Astrocyte (in vitro differentiated cells and primary cell): ENCODE results near the gene ZDHHC1. TPM values are rescaled to one million over a fixed set of nuclear protein-coding genes. Genes with fewer than 3 reads are reported as not detected.

ENCODE experiments used
- DNase-seq: peaks from one replicate; pipeline ENCODE4 v3.0.0-alpha.2; 2010; ENCODE audit warnings: low read depth
- FAIRE-seq: peaks from 2 replicates; lab custom pipeline; 2011; peaks lifted over from hg19 to GRCh38; lab: Jason Lieb, UNC
- H2AFZ ChIP-seq: 2 replicates; pipeline ENCODE4 v1.6.0; 2012; ENCODE audit warnings: low read depth, low read length, inconsistent platforms
- H3K27ac ChIP-seq: 2 replicates; pipeline ENCODE4 v1.5.1; 2011; ENCODE audit warnings: low read depth, low read length, inconsistent platforms
- H3K27me3 ChIP-seq: 2 replicates; pipeline ENCODE4 v1.6.0; 2011; ENCODE audit warnings: low read length, inconsistent platforms; ENCODE audit not compliant: insufficient read depth
- H3K36me3 ChIP-seq: 2 replicates; pipeline ENCODE4 v1.5.1; 2011; ENCODE audit warnings: low read length, inconsistent platforms; ENCODE audit not compliant: insufficient read depth
- H3K4me1 ChIP-seq: 2 replicates; pipeline ENCODE4 v1.5.1; 2011; ENCODE audit warnings: low read length, inconsistent platforms; ENCODE audit not compliant: insufficient read depth
- H3K4me2 ChIP-seq: 2 replicates; pipeline ENCODE4 v1.6.0; 2012; ENCODE audit warnings: low read length, inconsistent platforms
- H3K4me3 ChIP-seq: 2 replicates; pipeline ENCODE4 v1.5.1; 2011; ENCODE audit warnings: low read depth, mild to moderate bottlenecking, low read length, inconsistent platforms; ENCODE audit not compliant: insufficient read depth
- H3K79me2 ChIP-seq: 2 replicates; pipeline ENCODE4 v1.6.0; 2012; ENCODE audit warnings: mild to moderate bottlenecking, low read length, inconsistent platforms; ENCODE audit not compliant: insufficient read depth
- H3K9ac ChIP-seq: 2 replicates; pipeline ENCODE4 v1.6.0; 2012; ENCODE audit warnings: mild to moderate bottlenecking, low read length, inconsistent platforms
- H3K9me3 ChIP-seq: 2 replicates; pipeline ENCODE4 v1.5.1; 2012; ENCODE audit warnings: low read depth, mild to moderate bottlenecking, low read length, inconsistent platforms; ENCODE audit not compliant: insufficient read depth
- H4K20me1 ChIP-seq: 2 replicates; pipeline ENCODE4 v1.6.0; 2012; ENCODE audit warnings: low read length, inconsistent platforms; ENCODE audit not compliant: insufficient read depth
- H3K27ac Mint-ChIP-seq: one replicate; pipeline ENCODE4 v1.8.0; 2021; ENCODE audit warnings: mild to moderate bottlenecking, mixed read lengths; ENCODE audit not compliant: unreplicated experiment
- H3K27me3 Mint-ChIP-seq: one replicate; pipeline ENCODE4 v1.8.0; 2021; ENCODE audit warnings: low read depth, mixed read lengths; ENCODE audit not compliant: unreplicated experiment
- H3K36me3 Mint-ChIP-seq: one replicate; pipeline ENCODE4 v1.8.0; 2021; ENCODE audit warnings: low read depth, mixed read lengths; ENCODE audit not compliant: unreplicated experiment
- H3K4me1 Mint-ChIP-seq: one replicate; pipeline ENCODE4 v1.8.0; 2021; ENCODE audit warnings: low read depth, mixed read lengths; ENCODE audit not compliant: unreplicated experiment
- H3K4me3 Mint-ChIP-seq: one replicate; pipeline ENCODE4 v1.8.0; 2021; ENCODE audit warnings: mild to moderate bottlenecking, moderate library complexity, mixed read lengths; ENCODE audit not compliant: unreplicated experiment
- H3K9me3 Mint-ChIP-seq: one replicate; pipeline ENCODE4 v1.8.0; 2021; ENCODE audit warnings: mild to moderate bottlenecking, mixed read lengths; ENCODE audit not compliant: unreplicated experiment
- CTCF ChIP-seq: IDR thresholded peaks from 2 replicates; pipeline ENCODE4 v1.5.1; 2011; ENCODE audit warnings: low read depth, mild to moderate bottlenecking, inconsistent platforms, low read length, moderate library complexity; ENCODE audit not compliant: insufficient read depth
- EZH2 ChIP-seq: IDR thresholded peaks from 2 replicates; pipeline ENCODE4 v1.6.1; 2012; ENCODE audit warnings: mild to moderate bottlenecking, low read length, inconsistent platforms; ENCODE audit not compliant: insufficient read depth
- total RNA-seq: library from RNA; stranded (reverse); gene quantifications from 2 replicates; pipeline ENCODE4 v1.2.1, GENCODE V29; 2021

Gene ZDHHC1
- total RNA-seq, 1 donor from 2014 or later, result 3.7 TPM

- no peaks in the 10 kb centered on the region for H3K27me3 ChIP-seq
- Mint-ChIP-seq H3K27me3 (peaks cover 4% of the 10 kb centered on the region), H3K36me3 (peaks cover 4% of the 10 kb centered on the region), H3K4me3 (no peak overlapping the region), H3K4me1 (peaks cover 12% of the 10 kb centered on the region), H3K9me3 (no peaks in the 10 kb centered on the region), H3K27ac (no peak overlapping the region)
- H3K9ac ChIP-seq, result no peak overlapping the region
- H3K27ac ChIP-seq, result no peak overlapping the region
- peaks cover 17% of the 10 kb centered on the region for H3K4me1 ChIP-seq
- H4K20me1 ChIP-seq, result no peaks in the 10 kb centered on the region
- no peak overlapping the region for H3K4me2 ChIP-seq
- H3K4me3 ChIP-seq, result no peak overlapping the region
- H2AFZ ChIP-seq, result no peak overlapping the region
- FAIRE-seq, result no peak
- TF ChIP-seq EZH2 (no peak), CTCF (no peak)
- DNase-seq, result no peak
- no peaks in the 10 kb centered on the region for H3K79me2 ChIP-seq
- H3K9me3 ChIP-seq, result no peaks in the 10 kb centered on the region
- no peaks in the 10 kb centered on the region for H3K36me3 ChIP-seq
These were observed 4.9 kb downstream of the ZDHHC1 start for GRCh38 chr16:67411339-67411738.

GRCh38 chr16:67409631-67410030 lies 6.6 kb downstream of the ZDHHC1 start:
- Mint-ChIP-seq H3K4me3 (no peak overlapping the region), H3K27ac (no peak overlapping the region), H3K9me3 (no peaks in the 10 kb centered on the region), H3K27me3 (peaks cover 4% of the 10 kb centered on the region), H3K4me1 (peaks cover 14% of the 10 kb centered on the region), H3K36me3 (peaks cover 4% of the 10 kb centered on the region)
- no peaks in the 10 kb centered on the region for H3K27me3 ChIP-seq
- H3K4me3 ChIP-seq, result no peak overlapping the region
- DNase-seq, result no peak
- no peaks in the 10 kb centered on the region for H4K20me1 ChIP-seq
- no peak overlapping the region for H3K9ac ChIP-seq
- H3K4me2 ChIP-seq, result no peak overlapping the region
- H3K36me3 ChIP-seq, result no peaks in the 10 kb centered on the region
- H3K4me1 ChIP-seq, result peaks cover 21% of the 10 kb centered on the region
- no peak for FAIRE-seq
- H3K27ac ChIP-seq, result no peak overlapping the region
- no peaks in the 10 kb centered on the region for H3K79me2 ChIP-seq
- no peak for TF ChIP-seq EZH2
- H3K9me3 ChIP-seq, result no peaks in the 10 kb centered on the region
- H2AFZ ChIP-seq, result no peak overlapping the region

GRCh38 chr16:67407788-67408452 lies 8.4 kb downstream of the ZDHHC1 start:
- no peak overlapping the region for H3K27ac ChIP-seq
- no peak overlapping the region for H2AFZ ChIP-seq
- H4K20me1 ChIP-seq, result no peaks in the 10 kb centered on the region
- peaks cover 9% of the 10 kb centered on the region for H3K27me3 Mint-ChIP-seq
- no peaks in the 10 kb centered on the region for H3K9me3 ChIP-seq
- H3K27me3 ChIP-seq, result no peaks in the 10 kb centered on the region
- no peak for FAIRE-seq
- H3K27ac Mint-ChIP-seq, result no peak overlapping the region
- no peak overlapping the region for H3K4me2 ChIP-seq
- H3K79me2 ChIP-seq, result no peaks in the 10 kb centered on the region
- TF ChIP-seq EZH2 (no peak), CTCF (no peak)
- DNase-seq, result no peak
- peaks cover 16% of the 10 kb centered on the region for H3K4me1 Mint-ChIP-seq
- H3K4me3 Mint-ChIP-seq, result no peak overlapping the region
- peaks cover 21% of the 10 kb centered on the region for H3K4me1 ChIP-seq
- no peaks in the 10 kb centered on the region for H3K9me3 Mint-ChIP-seq
- no peak overlapping the region for H3K9ac ChIP-seq
- H3K36me3 Mint-ChIP-seq, result peaks cover 4% of the 10 kb centered on the region
- H3K4me3 ChIP-seq, result no peak overlapping the region
- no peaks in the 10 kb centered on the region for H3K36me3 ChIP-seq
